Fibroblast of pulmonary artery (primary cell): Measurements from ENCODE around the gene TM9SF4.

Experiments
- DNase-seq: peaks from one replicate; pipeline ENCODE4 v3.0.0-alpha.2; 2010; ENCODE audit warnings: low read depth
- H3K4me3 ChIP-seq: replicated peaks from 2 replicates; pipeline ENCODE4 v1.5.1; 2011; ENCODE audit warnings: low read depth, mild to moderate bottlenecking, control low read depth, low read length, moderate library complexity
- TF ChIP-seq, protein P1 (sequence below): IDR thresholded peaks from 2 replicates; pipeline ENCODE4 v1.5.1; 2011; ENCODE audit warnings: mild to moderate bottlenecking, control low read depth, low read length, inconsistent platforms; ENCODE audit errors: missing control alignments

TM9SF4 gene

DNA sequence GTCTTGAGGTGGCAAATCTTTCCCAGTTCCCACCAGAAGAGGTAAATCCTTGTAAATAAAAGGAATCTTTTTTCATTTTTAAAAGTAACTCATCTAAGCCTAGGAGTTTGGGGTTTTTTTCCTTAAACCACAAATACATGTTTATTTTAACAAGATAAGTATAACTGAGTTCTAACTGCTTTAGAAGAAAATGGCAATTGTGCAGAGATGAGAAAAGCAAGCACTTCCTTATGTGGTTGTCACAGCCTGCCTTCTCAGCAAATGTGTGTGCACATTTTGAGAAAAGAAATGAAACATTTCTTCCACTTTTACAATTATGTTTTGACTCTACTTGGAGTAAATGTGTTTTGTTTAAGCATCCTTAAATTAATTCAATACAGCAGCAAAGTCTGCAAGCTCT, 39.8 kb upstream of the TM9SF4 start:
- TF ChIP-seq, protein P1, sequence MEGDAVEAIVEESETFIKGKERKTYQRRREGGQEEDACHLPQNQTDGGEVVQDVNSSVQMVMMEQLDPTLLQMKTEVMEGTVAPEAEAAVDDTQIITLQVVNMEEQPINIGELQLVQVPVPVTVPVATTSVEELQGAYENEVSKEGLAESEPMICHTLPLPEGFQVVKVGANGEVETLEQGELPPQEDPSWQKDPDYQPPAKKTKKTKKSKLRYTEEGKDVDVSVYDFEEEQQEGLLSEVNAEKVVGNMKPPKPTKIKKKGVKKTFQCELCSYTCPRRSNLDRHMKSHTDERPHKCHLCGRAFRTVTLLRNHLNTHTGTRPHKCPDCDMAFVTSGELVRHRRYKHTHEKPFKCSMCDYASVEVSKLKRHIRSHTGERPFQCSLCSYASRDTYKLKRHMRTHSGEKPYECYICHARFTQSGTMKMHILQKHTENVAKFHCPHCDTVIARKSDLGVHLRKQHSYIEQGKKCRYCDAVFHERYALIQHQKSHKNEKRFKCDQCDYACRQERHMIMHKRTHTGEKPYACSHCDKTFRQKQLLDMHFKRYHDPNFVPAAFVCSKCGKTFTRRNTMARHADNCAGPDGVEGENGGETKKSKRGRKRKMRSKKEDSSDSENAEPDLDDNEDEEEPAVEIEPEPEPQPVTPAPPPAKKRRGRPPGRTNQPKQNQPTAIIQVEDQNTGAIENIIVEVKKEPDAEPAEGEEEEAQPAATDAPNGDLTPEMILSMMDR, result no peak
- H3K4me3 ChIP-seq, result no peak overlapping the region
- DNase-seq, result no peak

- no peak overlapping the region for H3K4me3 ChIP-seq
- TF ChIP-seq, protein P1, result no peak
- DNase-seq, result no peak
These were observed 39.2 kb upstream of the TM9SF4 start for GRCh38 chr20:32070282-32070681.

- TF ChIP-seq, protein P1, result no peak
- DNase-seq, result no peak
- no peak overlapping the region for H3K4me3 ChIP-seq
These were observed 38.8 kb upstream of the TM9SF4 start for GRCh38 chr20:32070690-32071213.

DNA sequence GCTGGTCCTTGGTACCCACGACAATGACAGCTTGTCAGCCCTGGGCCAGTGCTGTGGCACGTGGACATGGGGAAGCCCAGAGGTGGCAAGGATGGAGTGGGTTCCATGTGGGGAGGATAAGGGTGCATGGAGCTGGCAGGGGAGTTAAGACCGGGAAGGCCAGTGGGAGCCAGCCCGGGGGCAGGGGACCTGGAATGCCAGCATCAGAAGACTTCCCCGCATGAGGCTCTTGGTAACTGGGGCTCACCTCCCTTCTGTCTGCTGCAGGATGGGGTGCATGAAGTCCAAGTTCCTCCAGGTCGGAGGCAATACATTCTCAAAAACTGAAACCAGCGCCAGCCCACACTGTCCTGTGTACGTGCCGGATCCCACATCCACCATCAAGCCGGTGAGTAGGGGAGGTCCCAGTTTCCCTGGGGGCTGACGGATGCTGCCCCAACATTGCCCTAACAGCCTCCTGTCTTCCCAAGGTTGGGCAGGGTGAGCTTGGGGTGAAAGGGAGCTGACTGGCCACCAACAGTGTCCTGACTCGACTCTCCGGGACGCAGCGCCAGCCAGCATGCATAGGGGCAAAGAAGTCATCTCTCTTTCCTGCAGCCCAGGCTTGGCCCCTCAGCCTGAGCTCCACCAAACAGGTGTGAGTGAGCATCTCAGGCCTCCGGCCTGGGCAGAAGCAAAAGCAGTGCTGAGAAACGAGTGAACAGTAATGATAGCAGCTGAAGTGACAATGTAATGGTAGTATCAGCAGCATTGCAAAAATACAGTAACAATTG, 37.9 kb upstream of the TM9SF4 start:
- no peak for DNase-seq
- TF ChIP-seq, protein P1, result no peak
- no peak overlapping the region for H3K4me3 ChIP-seq

DNA sequence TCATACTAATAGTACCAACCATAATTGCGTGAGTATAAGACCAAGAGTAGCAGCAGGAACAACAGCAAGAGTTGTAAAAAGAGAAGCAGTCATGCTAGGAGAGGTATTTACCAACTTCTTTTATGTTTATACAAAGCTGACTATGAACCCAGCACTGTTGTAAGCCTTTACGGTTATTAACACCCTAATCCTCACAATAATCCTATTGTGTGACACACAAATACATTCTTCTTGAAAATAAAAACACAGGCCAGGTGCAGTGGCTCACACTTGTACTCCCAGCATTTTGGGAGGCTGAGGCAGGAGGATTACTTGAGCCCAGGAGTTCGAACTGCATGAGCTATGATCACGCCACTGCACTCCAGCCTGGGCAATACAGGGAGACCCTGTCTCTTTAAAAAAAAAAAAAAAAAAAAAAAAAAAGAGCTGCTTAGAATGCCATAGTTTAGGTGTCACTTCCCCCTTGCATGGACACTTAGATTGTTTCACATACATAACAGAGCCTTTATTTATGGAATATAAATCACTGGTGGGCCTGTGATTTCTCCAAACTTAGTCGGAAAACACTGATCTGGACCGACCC, 37.3 kb upstream of the TM9SF4 start:
- TF ChIP-seq, protein P1, result no peak
- no peak for DNase-seq

GRCh38 chr20:32075534-32075933, 34.0 kb upstream of the TM9SF4 start:
- no peak overlapping the region for H3K4me3 ChIP-seq
- TF ChIP-seq, protein P1, result no peak
- no peak for DNase-seq

More for the DNA sequence above, 37.3 kb upstream of the TM9SF4 start:
- H3K4me3 ChIP-seq, result no peak overlapping the region
